Lung microvascular endothelial cell (primary cell): Measurements from ENCODE around the gene ADCY9. TPM values are rescaled to one million over a fixed set of nuclear protein-coding genes. Genes with fewer than 3 reads are reported as not detected.
"Not testable (repeated sequence)": the region's sequence is repeated elsewhere in the genome, so short reads cannot be mapped to it uniquely, and the experiment has no call there.

Experiments used
- DNase-seq, 2 donors: peaks; one replicate each; pipeline versions ENCODE4 v3.0.0 to v3.0.0-alpha.2; 2010; ENCODE audit warnings: low read depth in 2 of 2
- total RNA-seq: library from RNA; depleted of rRNA; stranded (reverse); fragments of >200 nt; gene quantifications from 2 replicates; pipeline ENCODE4 v1.2.1, GENCODE V29; 2014

The ADCY9 gene
- total RNA-seq, 1 donor from 2014 or later: 18.1 TPM

- no peak for DNase-seq
Measured at GRCh38 chr16:4093495-4094126, 22.6 kb downstream of the ADCY9 start.

DNA sequence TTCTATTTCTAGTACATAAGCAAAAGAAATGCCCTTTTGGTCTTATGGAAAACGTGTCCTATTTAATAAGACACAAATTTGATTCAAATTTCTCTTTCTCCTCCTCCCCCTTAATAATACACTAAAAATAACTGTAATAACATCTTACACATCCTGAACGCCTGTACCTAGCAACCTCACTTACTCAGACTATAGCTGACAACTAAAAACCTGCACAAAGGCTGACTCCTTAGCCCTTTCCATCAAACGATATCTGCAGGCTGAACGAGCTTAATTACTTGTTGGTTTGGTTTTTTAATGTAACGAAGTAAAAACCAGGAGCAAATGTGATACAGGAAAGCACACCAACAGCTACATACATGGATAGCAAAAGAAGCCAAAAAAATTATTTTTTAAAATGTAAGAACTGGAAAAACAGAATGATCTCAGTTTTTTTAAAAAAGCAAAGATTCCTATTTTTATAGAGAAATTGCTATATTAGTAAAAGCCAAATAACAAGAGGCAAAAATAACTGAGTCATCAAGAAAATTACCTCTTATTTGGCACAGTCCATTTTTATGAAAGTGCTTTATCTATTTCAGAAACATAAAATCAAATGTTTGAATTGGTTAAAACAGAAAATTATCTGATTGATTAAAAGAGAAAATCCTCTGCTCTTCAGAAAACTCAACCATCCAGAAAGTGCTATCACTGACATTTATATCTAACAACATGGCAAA is 23.5 kb downstream of the ADCY9 start:
- no peak for DNase-seq

DNA sequence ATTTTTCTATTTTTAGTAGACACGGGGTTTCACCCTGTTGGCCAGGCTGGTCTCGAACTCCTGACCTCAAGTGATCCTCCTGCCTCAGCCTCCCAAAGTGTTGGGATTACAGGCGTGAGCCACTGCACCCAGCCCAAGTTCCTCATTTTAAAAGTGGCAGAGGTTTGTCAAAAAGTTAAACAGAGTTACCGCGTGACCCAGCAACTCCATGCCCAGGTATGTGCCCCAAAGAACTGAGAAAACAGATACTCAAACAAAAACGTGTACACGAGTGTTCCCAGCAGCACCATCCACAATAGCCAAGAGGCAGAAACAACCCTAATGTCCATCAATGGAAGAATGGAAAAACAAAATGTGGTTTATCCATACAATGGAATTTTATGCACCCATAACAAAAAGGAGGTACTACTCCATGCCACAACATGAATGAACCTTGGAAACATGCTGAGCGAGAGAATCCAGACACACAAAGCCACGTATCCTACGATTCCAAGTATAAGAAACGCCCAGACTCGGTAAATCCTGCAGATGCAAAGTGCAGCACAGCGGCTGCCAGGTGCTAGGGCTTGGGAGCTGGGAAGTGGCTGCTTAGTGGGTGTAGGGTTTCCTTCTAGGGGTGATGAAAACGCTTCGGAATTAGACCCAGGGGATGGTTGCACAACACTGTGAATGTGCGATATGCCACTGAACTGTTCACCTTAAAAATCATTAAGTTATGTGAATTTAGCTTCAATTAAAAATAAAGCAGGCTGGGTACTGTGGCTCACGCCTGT is 24.8 kb downstream of the ADCY9 start:
- no peak for DNase-seq

DNA sequence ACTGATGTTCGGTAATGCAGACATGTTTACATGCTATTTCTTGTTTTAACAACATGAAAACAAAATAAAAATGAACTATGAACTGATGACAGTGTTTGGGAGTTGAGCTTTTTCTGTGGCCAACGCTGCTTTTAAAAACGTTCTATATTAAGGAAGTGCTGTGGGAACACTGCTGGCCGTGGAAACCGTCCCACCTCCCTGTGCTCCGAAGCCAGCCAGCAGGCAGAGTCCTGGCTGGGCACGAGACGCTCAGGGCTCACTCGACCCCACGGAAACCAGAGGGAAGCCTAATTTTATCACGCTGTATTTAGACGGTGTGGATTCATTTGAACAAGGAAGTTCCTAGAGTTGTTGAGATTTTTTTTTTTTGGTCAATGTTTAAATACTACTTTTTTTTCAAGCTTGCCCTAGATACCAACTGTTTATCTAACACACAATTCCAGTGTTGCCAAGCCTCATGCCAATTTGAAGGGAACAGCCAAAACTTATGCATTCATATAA is 25.8 kb downstream of the ADCY9 start:
- peak; percentile 19 to 66 for DNase-seq

DNA sequence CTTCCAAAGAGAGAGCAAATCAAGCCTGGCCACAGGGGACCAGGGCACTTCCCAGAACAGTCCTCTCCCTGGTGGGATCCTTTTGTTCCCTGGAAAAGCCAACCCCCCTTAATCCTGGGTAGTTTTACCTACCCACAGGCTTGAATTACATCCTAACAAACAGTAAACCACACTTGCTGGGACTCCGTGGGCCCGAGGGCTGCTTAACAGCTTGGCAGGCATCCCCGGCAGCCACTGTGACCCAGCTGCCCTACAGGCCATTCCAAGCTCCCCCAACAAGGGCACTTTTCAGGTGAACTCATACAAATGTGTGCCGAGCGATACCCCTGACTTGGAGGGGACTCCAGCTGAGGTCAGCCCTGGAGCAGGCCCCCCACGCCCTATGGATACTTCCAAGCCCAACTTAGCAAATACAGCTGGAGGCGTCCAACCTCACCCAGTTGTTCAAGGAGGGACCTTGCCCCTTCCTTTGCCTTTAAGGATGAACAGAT is 26.4 kb downstream of the ADCY9 start:
- no peak for DNase-seq

DNA sequence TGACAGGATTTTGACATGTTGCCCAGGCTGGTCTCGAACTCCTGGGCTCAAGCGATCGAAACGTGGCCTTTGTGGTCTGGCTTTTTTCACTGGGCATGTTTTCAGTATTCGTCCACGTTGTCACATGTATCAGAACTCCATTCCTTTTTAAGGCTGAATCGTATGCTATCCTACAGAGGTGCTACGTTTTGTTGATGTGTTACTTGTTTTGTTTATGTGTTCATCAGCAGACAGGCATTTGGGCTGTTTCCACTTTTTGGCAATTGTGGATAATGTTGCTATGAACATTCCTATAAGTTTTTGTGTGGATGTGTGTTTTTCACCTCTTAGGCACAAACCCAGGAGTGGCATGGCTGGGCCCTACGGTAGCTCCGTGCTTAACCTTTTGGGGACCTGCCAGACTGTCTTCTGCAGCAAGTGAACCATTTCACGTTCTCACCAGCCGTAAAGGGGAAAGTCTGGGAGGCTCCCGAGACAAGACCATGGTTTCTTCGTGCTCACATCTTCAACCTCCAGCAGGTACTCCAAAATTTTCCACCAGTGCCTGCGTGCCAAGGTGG is 26.9 kb downstream of the ADCY9 start:
- DNase-seq: no peak

DNA sequence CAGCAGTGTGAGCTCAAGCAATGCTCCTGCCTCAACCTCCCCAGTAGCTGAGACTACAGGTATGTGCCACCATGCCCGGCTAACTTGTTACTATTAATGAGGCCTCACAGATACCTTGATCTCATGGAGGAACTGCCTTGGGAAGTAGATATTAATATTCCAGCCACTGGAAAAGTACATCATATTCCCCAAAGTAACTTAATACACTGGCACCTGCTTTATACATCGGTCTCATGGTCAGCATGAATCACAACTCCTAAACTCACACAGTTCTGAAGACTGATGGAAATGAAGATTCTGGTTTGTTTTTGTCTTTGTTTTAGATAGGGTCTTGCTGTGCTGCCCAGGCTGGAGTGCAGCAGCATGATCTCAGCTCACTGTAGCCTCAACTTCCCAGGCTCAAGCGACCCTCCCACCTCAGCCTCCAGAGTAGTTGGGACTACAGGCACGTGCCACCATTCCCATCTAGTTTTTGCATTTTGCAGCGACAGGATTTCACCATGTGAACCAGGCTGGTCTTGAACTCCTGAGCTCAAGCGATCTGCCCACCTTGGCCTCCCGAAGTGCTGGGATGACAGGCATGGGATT is 28.2 kb downstream of the ADCY9 start:
- DNase-seq: no peak

GRCh38 chr16:4087099-4087885 is 28.9 kb downstream of the ADCY9 start:
- DNase-seq: no peak

- DNase-seq: no peak
Measured at GRCh38 chr16:4086153-4086552, 30.1 kb downstream of the ADCY9 start.

DNA sequence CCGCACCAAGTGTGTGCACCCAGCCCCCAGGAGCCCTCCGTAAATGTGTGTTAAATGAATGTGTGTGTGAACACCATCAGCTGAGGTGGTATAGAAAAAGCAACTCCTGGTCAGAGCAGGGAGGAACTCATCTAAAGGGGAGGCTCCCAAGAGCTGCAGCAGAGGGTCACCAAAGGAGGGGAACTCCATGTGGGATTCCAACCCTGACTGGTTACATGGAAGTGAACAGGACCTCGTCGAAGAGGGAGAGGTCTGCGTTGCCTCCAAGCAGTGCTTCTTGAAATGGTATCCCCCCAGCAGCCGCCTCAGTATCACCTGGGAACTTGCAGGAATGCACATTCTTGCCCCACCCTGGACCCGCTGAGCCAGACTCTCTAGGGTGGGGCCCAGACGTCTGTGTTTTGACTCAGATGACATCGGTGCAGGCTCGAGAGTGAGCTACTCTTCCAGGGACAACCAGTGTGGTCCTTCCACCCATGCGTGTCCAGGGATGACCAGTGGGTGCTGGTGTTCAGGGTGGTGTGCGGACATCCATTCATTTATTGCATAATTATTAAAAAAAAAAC is 30.8 kb downstream of the ADCY9 start:
- DNase-seq: no peak

DNA sequence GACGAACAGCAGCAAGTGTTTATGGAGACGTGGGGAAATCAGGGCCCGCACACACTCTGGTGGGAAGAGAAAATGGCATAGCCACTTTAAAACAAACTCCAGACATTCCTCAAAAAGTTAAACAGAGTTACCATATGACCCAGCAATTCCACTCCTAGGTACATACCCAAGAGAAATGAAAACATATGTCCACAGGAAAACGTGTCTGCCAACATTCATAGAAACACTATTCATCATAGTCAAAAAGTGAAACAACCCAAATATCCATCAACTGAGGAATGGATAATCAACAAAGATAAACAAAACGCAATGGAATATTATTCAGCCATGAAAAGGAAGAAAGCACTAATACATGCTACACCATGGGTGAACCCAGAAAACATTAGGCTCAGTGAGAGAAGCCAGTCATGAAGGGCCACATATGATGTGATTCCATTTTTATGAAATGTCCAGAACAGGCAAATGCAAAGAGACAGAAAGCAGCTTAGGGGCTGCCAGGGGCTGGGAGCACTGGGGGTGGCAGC is 32.8 kb downstream of the ADCY9 start:
- no peak for DNase-seq

- DNase-seq: no peak
Measured at GRCh38 chr16:4082474-4083044, 33.7 kb downstream of the ADCY9 start.

GRCh38 chr16:4081521-4082021 is 34.7 kb downstream of the ADCY9 start:
- DNase-seq: no peak

DNA sequence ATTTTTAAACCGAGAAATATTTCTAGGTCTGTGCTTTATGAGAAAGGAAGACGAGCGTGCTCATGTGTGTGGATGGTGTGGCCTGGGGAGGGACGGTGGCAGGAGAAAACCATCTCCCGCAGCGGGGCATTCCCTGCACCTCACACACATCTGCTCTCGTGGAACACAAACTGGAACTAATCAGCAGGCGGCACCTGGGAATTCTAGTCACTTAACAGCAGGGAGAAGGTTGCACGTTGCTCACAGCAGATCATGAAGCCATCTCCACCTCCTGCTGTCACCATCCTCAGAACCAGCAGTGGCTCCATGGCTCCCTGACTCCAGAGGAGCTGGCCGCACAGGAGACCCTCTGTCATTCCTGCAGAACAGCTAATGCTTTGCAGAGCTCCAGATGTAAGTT is 35.2 kb downstream of the ADCY9 start:
- DNase-seq: no peak

GRCh38 chr16:4077174-4077649 is 39.0 kb downstream of the ADCY9 start:
- DNase-seq: no peak

- DNase-seq: no peak
Measured at GRCh38 chr16:4075534-4075933, 40.7 kb downstream of the ADCY9 start.

- not testable (repeated sequence) for DNase-seq
Measured at GRCh38 chr16:4073150-4073549, 43.1 kb downstream of the ADCY9 start.

DNA sequence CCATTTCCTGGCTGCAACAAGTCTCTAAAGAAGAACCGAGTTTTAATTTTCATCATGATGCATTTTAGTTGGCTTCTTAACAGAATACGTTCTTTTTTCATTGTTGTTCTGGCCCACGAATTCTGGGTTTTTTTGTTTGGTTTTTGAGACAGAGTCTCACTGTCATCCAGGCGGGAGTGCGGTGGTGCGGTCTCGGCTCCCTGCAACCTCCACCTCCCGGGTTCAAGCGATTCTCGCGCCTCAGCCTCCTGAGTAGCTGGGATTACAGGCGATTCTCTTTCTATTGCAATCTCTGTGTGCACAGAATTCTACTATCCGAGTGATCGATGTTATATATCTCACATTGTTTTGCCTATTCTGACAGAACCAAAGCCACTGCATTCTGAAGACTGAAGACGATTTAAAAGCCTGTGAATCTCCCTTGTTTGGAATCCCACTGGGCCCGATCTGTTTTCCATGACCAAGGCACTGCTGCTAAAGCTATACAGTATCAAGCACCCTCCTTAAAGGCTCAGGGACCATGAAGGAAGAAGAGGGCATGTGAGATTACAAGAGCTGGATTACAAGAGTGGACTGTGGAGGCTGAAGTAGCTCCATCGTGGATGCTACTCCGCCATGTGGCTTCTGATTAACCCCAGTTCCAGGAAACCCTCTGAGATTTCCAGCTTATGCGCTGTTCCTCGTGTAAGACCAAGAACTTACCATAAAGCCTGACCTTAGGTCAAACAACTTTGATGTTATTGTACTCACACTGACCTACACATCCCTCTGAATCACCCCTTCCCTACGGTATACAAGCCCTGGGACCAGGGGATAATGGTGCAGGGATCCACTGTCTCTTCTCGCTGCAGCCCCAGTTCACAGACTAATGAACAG is 44.3 kb downstream of the ADCY9 start:
- no peak for DNase-seq
